ENCODE results near the gene C5orf47. TPM values are rescaled to one million over a fixed set of nuclear protein-coding genes. Genes with fewer than 3 reads are reported as not detected.

C5orf47 gene
- total and polyA plus RNA-seq, 2 of the 8 experiments (the other 6 are each of a cell fraction or from before 2014, with no cell fraction given) = 0.11 TPM; not detected in 1

DNA sequence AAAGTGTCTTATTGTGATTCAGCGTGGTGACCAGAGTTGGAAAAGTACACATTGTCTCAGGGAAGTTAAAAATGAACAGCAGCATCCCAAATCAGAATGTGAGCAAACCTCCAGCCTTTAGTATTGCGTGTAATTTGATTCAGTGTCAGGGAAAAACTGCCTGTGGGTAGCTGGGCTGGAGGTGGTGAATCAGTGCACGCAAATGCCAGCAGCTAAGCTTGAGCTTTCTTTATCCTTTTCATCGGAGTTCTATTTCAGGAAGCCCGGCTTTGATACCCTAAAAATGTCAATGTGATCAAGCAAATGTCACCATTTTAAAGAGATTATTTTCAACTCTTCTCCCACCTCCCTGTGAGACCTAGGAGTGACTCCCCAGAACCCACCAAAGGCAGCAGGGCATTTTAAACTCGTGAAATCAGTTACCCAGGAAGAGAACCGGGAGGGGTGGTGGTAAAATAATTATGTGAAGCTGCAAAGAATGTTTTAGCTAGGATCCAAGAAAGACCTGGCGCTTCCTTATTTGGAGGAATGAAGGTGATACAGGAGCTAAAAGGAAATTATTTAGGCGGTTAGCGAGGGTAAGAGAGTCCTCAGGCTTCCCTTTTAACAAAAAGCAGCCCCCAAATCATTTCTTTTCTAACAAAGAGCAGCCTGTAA is 25.7 kb upstream of the C5orf47 start:
- Histone ChIP-seq H3K56ac (replicated peaks; ENCODE audit: insufficient read length, low read depth, low read length) (no peak overlapping the region), H4K5ac (ENCODE audit: insufficient read length, low read depth, low read length) (peak overlapping the region; percentile 68), H3K4ac (replicated peaks; ENCODE audit: insufficient read length, low read depth, low read length) (peak overlapping the region; percentile 30), H3K4me2 (ENCODE audit: insufficient read depth in 1 of 2, low read depth in 2 of 2, low read length in 2 of 2) (peak overlapping the region; percentile 69 to 71), H3K23ac (ENCODE audit: insufficient read length) (no peak overlapping the region), H2AFZ (ENCODE audit: low read length) (no peak overlapping the region), H3K4me1 (replicated peaks in 1 of 4; ENCODE audit: control insufficient read depth in 3 of 4, insufficient read depth in 4 of 4, low read length in 3 of 4) (peaks cover 3 to 25% (median 14%) of the 10 kb centered on the region in 4 experiments; a peak in 5 of 7 replicates), H3K9ac (replicated peaks in 1 of 4; ENCODE audit: extremely low read depth in 1 of 4, low read depth in 3 of 4, low read length in 3 of 4) (peak overlapping the region in 3 of 4 experiments; percentile 45 to 67 (median 58); a peak in 6 of 7 replicates), H2BK15ac (ENCODE audit: low read length) (no peak overlapping the region), H3K23me2 (ENCODE audit: low read depth, low read length) (peaks cover 1% of the 10 kb centered on the region; the same call in 1 of the 2 replicates), H4K91ac (replicated peaks; ENCODE audit: insufficient read length, low read length) (peak overlapping the region; percentile 54), H3K14ac (ENCODE audit: insufficient read length) (no peak overlapping the region), H3K9me3 (ENCODE audit: insufficient read depth in 2 of 2, low read depth in 1 of 2, low read length in 1 of 2) (no peaks in the 10 kb centered on the region), H4K8ac (ENCODE audit: extremely low read depth, insufficient read depth, low read length) (no peak overlapping the region), H2BK5ac (ENCODE audit: low read depth, low read length) (peak overlapping the region; percentile 97), H3K36me3 (ENCODE audit: control insufficient read depth in 2 of 4, insufficient read depth in 4 of 4, low read length in 3 of 4) (no peaks in the 10 kb centered on the region), H3K4me3 (ENCODE audit: extremely low read depth in 1 of 4, insufficient read depth in 2 of 4, low read depth in 3 of 4, low read length in 4 of 4) (peak overlapping the region in 2 of 4 experiments; percentile 7 to 49; a peak in 5 of 8 replicates), H2BK120ac (replicated peaks; ENCODE audit: low read depth, low read length) (peak overlapping the region; percentile 66), H4K20me1 (replicated peaks in 1 of 2; ENCODE audit: control insufficient read depth in 1 of 2, insufficient read depth in 2 of 2, low read length in 2 of 2) (no peaks in the 10 kb centered on the region), H3K79me1 (ENCODE audit: low read depth, low read length) (no peaks in the 10 kb centered on the region), H3K79me2 (ENCODE audit: control insufficient read depth in 1 of 2, insufficient read depth in 2 of 2, low read length in 2 of 2) (no peaks in the 10 kb centered on the region), H3K27me3 (replicated peaks in 1 of 4; ENCODE audit: control insufficient read depth in 3 of 4, extremely low read depth in 1 of 4, insufficient read depth in 3 of 4, low read length in 3 of 4) (no peaks in the 10 kb centered on the region), H2AK5ac (ENCODE audit: low read depth, low read length) (peak overlapping the region; percentile 91; the same call in 1 of the 2 replicates), H3K18ac (ENCODE audit: extremely low read depth, low read length) (peak overlapping the region; percentile 33), H2BK12ac (ENCODE audit: low read depth, low read length) (peak overlapping the region; percentile 63), H3K27ac (ENCODE audit: low read depth, low read length) (peak overlapping the region; percentile 93), H2BK20ac (ENCODE audit: low read length) (0 out of 2 replicates have a peak overlapping the region, but pooled peaks have one; percentile 75)
- peak; percentile 82 for FAIRE-seq
- ChIA-PET POLR2A (ENCODE audit: partially characterized antibody) (interaction anchor here (0.7 to 3.6 kb wide), 51 partner anchors 9 to 647 kb away, joined by 3 to 64 read pairs (median 4); partner anchors contain the start of genes BOD1, C5orf47 and CPEB4), CTCF (ENCODE audit: partially characterized antibody) (interaction anchor here (0.7 to 3.7 kb wide), 15 partner anchors 10 to 350 kb away, joined by 3 to 22 read pairs (median 3); no protein-coding TSS in a partner anchor)
- TF ChIP-seq JUND (IDR thresholded peaks at IDR 0.05; ENCODE audit: low read length) = no peak
- TF ChIP-seq TAF1 (IDR thresholded peaks at IDR 0.05; ENCODE audit: low read depth, low read length) = peak; percentile 55; the same call in 1 of the 2 replicates
- TF ChIP-seq ASH2L (IDR thresholded peaks at IDR 0.05; ENCODE audit: low read length) = no peak
- no peak for TF ChIP-seq SP4 (IDR thresholded peaks at IDR 0.05; ENCODE audit: low read length)
- 45% methylated on average over 10 of the region's 10 CpGs; no CpG with 5 or more reads in 1 of the 2 experiments for WGBS, 2 experiments (ENCODE audit: extremely low coverage in 1 of 2, insufficient coverage in 1 of 2, insufficient read length in 1 of 2, insufficient replicate concordance in 2 of 2, low coverage in 1 of 2, low lambda C conversion rate in 2 of 2, missing lambda C conversion rate in 1 of 2)
- DNase-seq (ENCODE audit: low read depth in 1 of 2, low spot score in 2 of 2) = no peak

All from H1 (cell line).